Thoracic aorta (tissue), 2 donors: Measurements from ENCODE around the gene PRKCA. TPM values are rescaled to one million over a fixed set of nuclear protein-coding genes. Genes with fewer than 3 reads are reported as not detected.

ENCODE experiments used
- ATAC-seq: fragments of 150-250 bp; one replicate; pipeline ENCODE4 v1.8.0; 2017; ENCODE audit warnings: low read depth; ENCODE audit not compliant: insufficient number of reproducible peaks, low FRiP score
- DNase-seq: peaks from one replicate; pipeline ENCODE4 v3.0.0-alpha.2; 2020; ENCODE audit warnings: low spot score
- H3K27ac ChIP-seq, 2 donors: fragments of 200-600 bp; sonication (generic); 1 replicate in 1 of 2; 2 replicates in 1 of 2; pipeline ENCODE4 v1.5.1; 2016; ENCODE audit warnings: mild to moderate bottlenecking in 2 of 2, moderate library complexity in 2 of 2
- H3K27me3 ChIP-seq: fragments of 200-600 bp; sonication (generic); replicated peaks from 2 replicates; pipeline ENCODE4 v1.6.0; 2016; ENCODE audit warnings: mild to moderate bottlenecking; ENCODE audit not compliant: insufficient read depth
- H3K36me3 ChIP-seq: fragments of 200-600 bp; sonication (generic); one replicate; pipeline ENCODE4 v1.5.1; 2016
- H3K4me1 ChIP-seq, 2 donors: fragments of 200-600 bp; sonication (generic); 1 replicate in 1 of 2; 2 replicates in 1 of 2; pipeline versions ENCODE4 v1.5.1 to v1.6.0; 2016; ENCODE audit warnings: low read depth in 2 of 2, mild to moderate bottlenecking in 1 of 2; ENCODE audit not compliant: control insufficient read depth in 1 of 2
- H3K4me3 ChIP-seq: fragments of 200-600 bp; sonication (generic); 2 replicates; pipeline ENCODE4 v1.5.1; 2016; ENCODE audit warnings: mild to moderate bottlenecking
- H3K9me3 ChIP-seq: fragments of 200-600 bp; sonication (generic); 2 replicates; pipeline ENCODE4 v1.5.1; 2016
- total RNA-seq, 2 donors: library from RNA; depleted of rRNA; stranded (reverse); fragments of >200 nt; gene quantifications; one replicate each; pipeline versions ENCODE4 v1.1.0 to v1.2.3, GENCODE V29; 2016
- TF ChIP-seq, protein P1 (sequence below): fragments of 200-600 bp; sonication (generic); IDR thresholded peaks from one replicate; pipeline ENCODE4 v1.5.1; 2019; ENCODE audit warnings: antibody characterized with exemption

Gene PRKCA
- total RNA-seq, 2 donors from 2014 or later: 9.1 to 11.6 TPM

DNA sequence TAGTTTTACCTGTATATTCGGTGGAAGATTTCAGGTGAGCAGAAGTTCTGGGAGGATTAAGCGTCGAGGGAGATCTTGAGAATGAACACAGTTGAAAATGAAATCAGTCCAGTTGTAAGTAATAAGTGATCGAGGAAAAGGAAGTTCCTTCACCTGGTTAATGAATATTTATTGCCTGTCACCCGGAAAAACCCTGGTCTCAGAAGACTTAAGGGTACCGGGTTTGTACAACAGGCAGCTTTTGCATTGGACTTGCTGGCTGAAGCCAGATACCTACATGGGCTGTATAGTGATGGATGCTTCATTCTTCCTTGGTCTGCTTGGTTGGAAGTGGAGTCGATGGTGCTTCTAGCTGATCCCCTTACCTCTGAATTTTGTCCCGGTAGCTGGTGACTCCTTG is 72.7 kb downstream of the PRKCA start:
- no peaks in the 10 kb centered on the region for H3K36me3 ChIP-seq
- H3K9me3 ChIP-seq: no peaks in the 10 kb centered on the region
- DNase-seq (no peak), ATAC-seq (no peak)
- H3K4me1 ChIP-seq: no peaks in the 10 kb centered on the region
- no peak overlapping the region for H3K27ac ChIP-seq
- no peak overlapping the region for H3K4me3 ChIP-seq
- no peaks in the 10 kb centered on the region for H3K27me3 ChIP-seq
- TF ChIP-seq, protein P1, sequence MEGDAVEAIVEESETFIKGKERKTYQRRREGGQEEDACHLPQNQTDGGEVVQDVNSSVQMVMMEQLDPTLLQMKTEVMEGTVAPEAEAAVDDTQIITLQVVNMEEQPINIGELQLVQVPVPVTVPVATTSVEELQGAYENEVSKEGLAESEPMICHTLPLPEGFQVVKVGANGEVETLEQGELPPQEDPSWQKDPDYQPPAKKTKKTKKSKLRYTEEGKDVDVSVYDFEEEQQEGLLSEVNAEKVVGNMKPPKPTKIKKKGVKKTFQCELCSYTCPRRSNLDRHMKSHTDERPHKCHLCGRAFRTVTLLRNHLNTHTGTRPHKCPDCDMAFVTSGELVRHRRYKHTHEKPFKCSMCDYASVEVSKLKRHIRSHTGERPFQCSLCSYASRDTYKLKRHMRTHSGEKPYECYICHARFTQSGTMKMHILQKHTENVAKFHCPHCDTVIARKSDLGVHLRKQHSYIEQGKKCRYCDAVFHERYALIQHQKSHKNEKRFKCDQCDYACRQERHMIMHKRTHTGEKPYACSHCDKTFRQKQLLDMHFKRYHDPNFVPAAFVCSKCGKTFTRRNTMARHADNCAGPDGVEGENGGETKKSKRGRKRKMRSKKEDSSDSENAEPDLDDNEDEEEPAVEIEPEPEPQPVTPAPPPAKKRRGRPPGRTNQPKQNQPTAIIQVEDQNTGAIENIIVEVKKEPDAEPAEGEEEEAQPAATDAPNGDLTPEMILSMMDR: no peak

DNA sequence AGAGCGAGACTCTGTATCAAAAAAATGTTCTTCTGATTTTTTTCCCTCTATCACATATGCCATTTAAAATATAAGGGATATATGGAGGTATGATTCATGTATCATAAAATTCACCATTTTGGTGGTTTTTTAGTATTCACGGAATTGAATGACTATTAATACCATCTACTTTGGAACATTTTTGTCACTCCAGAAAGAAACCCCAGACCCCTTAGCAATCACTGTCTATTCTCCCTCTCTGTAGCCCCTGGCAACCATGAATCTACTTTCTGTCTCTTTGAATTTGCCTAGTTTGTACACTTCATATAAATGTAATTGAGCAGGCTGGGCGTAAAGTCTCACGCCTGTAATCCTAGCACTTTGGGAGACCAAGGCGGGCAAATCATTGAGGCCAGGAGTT is 75.9 kb downstream of the PRKCA start:
- no peak overlapping the region for H3K27ac ChIP-seq
- no peaks in the 10 kb centered on the region for H3K4me1 ChIP-seq

DNA sequence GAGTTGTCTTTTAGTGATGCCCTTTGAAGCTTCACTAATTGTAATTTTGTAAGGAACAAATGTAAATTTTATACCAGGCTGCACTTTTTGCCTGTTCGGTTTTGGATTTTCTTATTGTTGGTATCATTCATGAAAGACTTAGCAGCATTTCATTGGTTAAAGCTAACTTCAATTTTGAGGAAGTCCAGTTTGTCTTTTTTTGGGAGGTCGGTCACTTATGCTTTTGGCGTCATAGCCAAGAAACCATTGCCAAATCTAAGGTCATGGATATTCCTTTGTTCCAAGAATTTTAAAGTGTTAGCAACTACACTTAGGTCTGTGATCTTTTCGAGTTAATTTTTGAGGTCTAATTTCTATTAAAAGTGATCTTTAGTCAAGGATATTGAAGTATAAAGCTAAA is 77.1 kb downstream of the PRKCA start:
- no peaks in the 10 kb centered on the region for H3K4me1 ChIP-seq
- no peak overlapping the region for H3K4me3 ChIP-seq
- ATAC-seq (no peak), DNase-seq (no peak)
- no peak overlapping the region for H3K27ac ChIP-seq
- H3K27me3 ChIP-seq: no peaks in the 10 kb centered on the region
- no peaks in the 10 kb centered on the region for H3K36me3 ChIP-seq
- no peaks in the 10 kb centered on the region for H3K9me3 ChIP-seq
- TF ChIP-seq, protein P1: no peak

More for the DNA sequence above, 75.9 kb downstream of the PRKCA start:
- ATAC-seq: no peak
- TF ChIP-seq, protein P1: no peak
- no peaks in the 10 kb centered on the region for H3K36me3 ChIP-seq
- DNase-seq: no peak
- H3K4me3 ChIP-seq: no peak overlapping the region
- H3K27me3 ChIP-seq: no peaks in the 10 kb centered on the region
- H3K9me3 ChIP-seq: no peaks in the 10 kb centered on the region

DNA sequence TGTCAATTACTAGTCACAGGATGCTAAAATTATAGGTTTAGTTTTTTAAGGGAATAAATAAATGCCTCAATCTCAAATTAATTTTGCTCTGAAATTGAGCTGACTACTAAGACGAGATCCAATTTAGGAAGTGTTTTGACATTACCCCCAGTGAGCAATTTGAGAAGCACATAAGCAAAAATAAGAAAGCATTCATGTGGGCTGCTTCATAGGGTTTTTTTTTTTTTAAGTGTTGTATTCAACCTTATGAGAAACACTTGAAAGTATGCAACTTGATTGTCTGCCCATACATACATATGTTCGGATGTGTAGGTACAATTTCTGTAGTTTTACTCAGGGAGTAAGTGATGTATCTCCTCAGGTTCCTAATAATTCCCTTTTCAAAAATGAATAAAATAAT is 77.6 kb downstream of the PRKCA start:
- no peak for DNase-seq
- H3K36me3 ChIP-seq: no peaks in the 10 kb centered on the region
- no peak for ATAC-seq
- TF ChIP-seq, protein P1: no peak
- H3K27ac ChIP-seq: no peak overlapping the region
- no peaks in the 10 kb centered on the region for H3K4me1 ChIP-seq
- no peaks in the 10 kb centered on the region for H3K27me3 ChIP-seq
- no peak overlapping the region for H3K4me3 ChIP-seq
- H3K9me3 ChIP-seq: no peaks in the 10 kb centered on the region

GRCh38 chr17:66381701-66382362 is 79.4 kb downstream of the PRKCA start:
- ATAC-seq (no peak), DNase-seq (no peak)
- H3K27me3 ChIP-seq: no peaks in the 10 kb centered on the region
- no peak overlapping the region for H3K27ac ChIP-seq
- H3K9me3 ChIP-seq: no peaks in the 10 kb centered on the region
- no peaks in the 10 kb centered on the region for H3K36me3 ChIP-seq
- H3K4me1 ChIP-seq: no peaks in the 10 kb centered on the region
- no peak overlapping the region for H3K4me3 ChIP-seq
- TF ChIP-seq, protein P1: no peak
